CD4-positive, alpha-beta T cell (primary cell): Measurements from ENCODE around the gene SP6. TPM values are rescaled to one million over a fixed set of nuclear protein-coding genes. Genes with fewer than 3 reads are reported as not detected.

Experiments
- ATAC-seq: fragments of 200-7000 bp; cut with Tn5 transposase; one replicate; pipeline ENCODE4 v1.10.0; 2022; ENCODE audit warnings: mild to moderate bottlenecking; ENCODE audit not compliant: poor library complexity
- CTCF ChIA-PET: fragments of 350-600 bp; sonication (Branson Sonifier 250); formaldehyde crosslinking; loops from one replicate; lab custom pipeline; 2021; ENCODE audit warnings: antibody characterized with exemption, inconsistent platforms; lab: Charles Lee
- POLR2A ChIA-PET: fragments of 350-600 bp; sonication (Branson Sonifier 250); formaldehyde crosslinking; loops from one replicate; lab custom pipeline; 2021; ENCODE audit warnings: antibody characterized with exemption, inconsistent platforms; lab: Charles Lee
- DNase-seq, 14 experiments: peaks; one replicate each; pipeline ENCODE4 v3.0.0-alpha.2; 2013 to 2020; ENCODE audit warnings: mixed read lengths in 2 of 14
- H3K27ac ChIP-seq, 2 donors: one replicate each; pipeline versions ENCODE4 v1.5.1 to v1.7.0; 2013; ENCODE audit warnings: low read length in 2 of 2, low read depth in 1 of 2, mild to moderate bottlenecking in 1 of 2
- H3K27me3 ChIP-seq, 2 experiments: 1 replicate in 1 of 2; 2 replicates in 1 of 2; pipeline versions ENCODE4 v1.6.1 to v1.7.0; 2013; ENCODE audit warnings: low read length in 2 of 2, control low read depth in 1 of 2, mild to moderate bottlenecking in 1 of 2, moderate library complexity in 1 of 2; ENCODE audit not compliant: insufficient read depth in 2 of 2, control insufficient read depth in 1 of 2
- H3K36me3 ChIP-seq: one replicate; pipeline ENCODE4 v1.6.1; 2013; ENCODE audit warnings: low read length, control low read depth; ENCODE audit not compliant: insufficient read depth
- H3K4me1 ChIP-seq: one replicate; pipeline ENCODE4 v1.6.1; 2013; ENCODE audit warnings: low read length, control low read depth; ENCODE audit not compliant: insufficient read depth
- H3K4me3 ChIP-seq: one replicate; pipeline ENCODE4 v1.5.1; 2013; ENCODE audit warnings: mild to moderate bottlenecking, low read length, moderate library complexity
- H3K9me3 ChIP-seq, 2 experiments: 1 replicate in 1 of 2; 2 replicates in 1 of 2; pipeline versions ENCODE4 v1.6.1 to v1.7.0; 2013; ENCODE audit warnings: low read length in 2 of 2, mild to moderate bottlenecking in 2 of 2, control low read depth in 1 of 2, moderate library complexity in 1 of 2; ENCODE audit not compliant: control insufficient read depth in 1 of 2, insufficient read depth in 1 of 2
- H3K27ac Mint-ChIP-seq: one replicate; pipeline ENCODE4 v1.8.0; 2020; ENCODE audit warnings: mixed read lengths
- H3K27me3 Mint-ChIP-seq: one replicate; pipeline ENCODE4 v1.8.0; 2021; ENCODE audit warnings: mixed read lengths
- H3K36me3 Mint-ChIP-seq: one replicate; pipeline ENCODE4 v1.8.0; 2021; ENCODE audit warnings: low read depth, mixed read lengths
- H3K4me1 Mint-ChIP-seq: one replicate; pipeline ENCODE4 v1.8.0; 2021; ENCODE audit warnings: low read depth, mixed read lengths
- H3K4me3 Mint-ChIP-seq: one replicate; pipeline ENCODE4 v1.8.0; 2020; ENCODE audit warnings: mild to moderate bottlenecking, mixed read lengths
- H3K9me3 Mint-ChIP-seq: one replicate; pipeline ENCODE4 v1.8.0; 2020; ENCODE audit warnings: mixed read lengths
- CTCF ChIP-seq: fragments of 200-600 bp; IDR thresholded peaks from one replicate; pipeline ENCODE4 v1.8.0; 2022; ENCODE audit warnings: antibody characterized with exemption, mild to moderate bottlenecking
- intact Hi-C, 2 experiments: fragments of 100-400 bp; cut with DNase I in 1 of 2; cut with micrococcal nuclease in 1 of 2; formaldehyde crosslinking; loops; one replicate each; pipeline versions ENCODE4 v1.15.1 to v1.9.0; 2023 to 2025; cut with DNase I, micrococcal nuclease
- total RNA-seq, 174 experiments: library from RNA in 2 of 174; stranded (reverse) in 2 of 174; gene quantifications; one replicate each; pipeline ENCODE4 v1.2.3 and lab custom pipeline; 2021 to 2026

Gene SP6
- total RNA-seq, 2 experiments from 2014 or later = 0.17 to 0.27 TPM

- no peak for TF ChIP-seq CTCF
- Histone ChIP-seq H3K4me1 (peaks cover 56% of the 10 kb centered on the region), H3K4me3 (no peak overlapping the region), H3K36me3 (peaks cover 6% of the 10 kb centered on the region), H3K9me3 (peaks cover 0 to 9% of the 10 kb centered on the region in 2 experiments), H3K27ac (no peak overlapping the region), H3K27me3 (peaks cover 42% of the 10 kb centered on the region in 2 experiments)
- peaks cover 34% of the 10 kb centered on the region for H3K4me1 Mint-ChIP-seq
- H3K4me3 Mint-ChIP-seq = no peak overlapping the region
- no peak for ATAC-seq
- intact Hi-C loops = loop anchor here (2.0 to 10.0 kb wide), 3 partner anchors 127 to 771 kb away; partner anchors contain the start of genes CDK5RAP3 (in 1 of the 2), HOXB7 (in 1 of the 2) and HOXB8 (in 1 of the 2)
- no peak overlapping the region for H3K27ac Mint-ChIP-seq
- POLR2A ChIA-PET = interaction anchor here (4.3 to 4.6 kb wide), 2 partner anchors 47 to 52 kb away, joined by 41 to 46 read pairs; partner anchors contain the start of gene SP2
- H3K36me3 Mint-ChIP-seq = no peaks in the 10 kb centered on the region
- peaks cover 41% of the 10 kb centered on the region for H3K27me3 Mint-ChIP-seq
- no peak for DNase-seq
- CTCF ChIA-PET = interaction anchor here (0.7 to 8.4 kb wide), 14 partner anchors 9 to 107 kb away, joined by 3 to 86 read pairs (median 6); partner anchors contain the start of genes LRRC46, MRPL10, OSBPL7 and PNPO
- no peaks in the 10 kb centered on the region for H3K9me3 Mint-ChIP-seq
Observed at GRCh38 chr17:47843391-47843730, 7.6 kb downstream of the SP6 start.

GRCh38 chr17:47841488-47842291 lies 9.3 kb downstream of the SP6 start:
- H3K4me3 ChIP-seq = peak overlapping the region; percentile 73
- peak in 2 of 14 experiments; percentile 27 to 32 for DNase-seq
- peak; percentile 25 for TF ChIP-seq CTCF
- peaks cover 17% of the 10 kb centered on the region for H3K36me3 ChIP-seq
- Mint-ChIP-seq H3K4me1 (peaks cover 26% of the 10 kb centered on the region), H3K27ac (peak overlapping the region; percentile 41), H3K4me3 (peak overlapping the region; percentile 94), H3K36me3 (no peaks in the 10 kb centered on the region), H3K27me3 (peaks cover 30% of the 10 kb centered on the region), H3K9me3 (no peaks in the 10 kb centered on the region)
- POLR2A ChIA-PET = interaction anchor here (0.9 to 4.6 kb wide), 13 partner anchors 9 to 129 kb away, joined by 3 to 46 read pairs (median 5); partner anchors contain the start of genes CDK5RAP3, LRRC46, MRPL10 and OSBPL7
- no peak overlapping the region for H3K27ac ChIP-seq
- intact Hi-C loops = loop anchor here (1.0 to 10.0 kb wide), 5 partner anchors 49 to 778 kb away; partner anchors contain the start of genes CDK5RAP3 (in 2 of the 2), HOXB7 (in 1 of the 2) and HOXB8 (in 1 of the 2)
- CTCF ChIA-PET = interaction anchor here (0.8 to 8.4 kb wide), 17 partner anchors 10 to 777 kb away, joined by 3 to 86 read pairs (median 6); partner anchors contain the start of genes CDK5RAP3, LRRC46, MRPL10 and OSBPL7
- H3K9me3 ChIP-seq = no peaks in the 10 kb centered on the region
- no peak for ATAC-seq
- peaks cover 25 to 26% of the 10 kb centered on the region in 2 experiments for H3K27me3 ChIP-seq
- peaks cover 42% of the 10 kb centered on the region for H3K4me1 ChIP-seq

GRCh38 chr17:47840742-47841487 lies 10.0 kb downstream of the SP6 start, which contains the start of gene SCRN2:
SCRN2 (minus strand) TSS chr17:47841273; CDS start chr17:47840843, 430 bp downstream.
- peak within 1 kb of the TSS; percentile 41 for H3K27ac Mint-ChIP-seq
- DNase-seq = peak; percentile 70 to 91 (median 84)
- H3K27me3 ChIP-seq = peaks cover 17 to 19% of the 10 kb centered on the region in 2 experiments
- intact Hi-C loops = loop anchor here (1.0 to 10.0 kb wide), 5 partner anchors 49 to 778 kb away; partner anchors contain the start of genes CDK5RAP3 (in 1 of the 2), HOXB7 (in 1 of the 2) and HOXB8 (in 1 of the 2)
- CTCF ChIA-PET = interaction anchor here (0.6 to 2.4 kb wide), 17 partner anchors 10 to 778 kb away, joined by 3 to 66 read pairs (median 6); partner anchors contain the start of genes CDK5RAP3, LRRC46, MRPL10 and OSBPL7
- no peaks in the 10 kb centered on the region for H3K9me3 ChIP-seq
- no peaks in the 10 kb centered on the region for H3K9me3 Mint-ChIP-seq
- peaks cover 19% of the 10 kb centered on the region for H3K36me3 ChIP-seq
- peak within 1 kb of the TSS; percentile 73 for H3K4me3 ChIP-seq
- no peaks in the 10 kb centered on the region for H3K36me3 Mint-ChIP-seq
- peaks cover 26% of the 10 kb centered on the region for H3K4me1 Mint-ChIP-seq
- peak; percentile 93 for TF ChIP-seq CTCF
- peaks cover 22% of the 10 kb centered on the region for H3K27me3 Mint-ChIP-seq
- POLR2A ChIA-PET = interaction anchor here (0.9 to 4.6 kb wide), 13 partner anchors 9 to 130 kb away, joined by 3 to 46 read pairs (median 5); partner anchors contain the start of genes CDK5RAP3, LRRC46, MRPL10 and OSBPL7
- peak within 1 kb of the TSS; percentile 94 for H3K4me3 Mint-ChIP-seq
- peak within 1 kb of the TSS in 1 of 2 donors; percentile 47 for H3K27ac ChIP-seq
- peak; percentile 89 for ATAC-seq
- peaks cover 38% of the 10 kb centered on the region for H3K4me1 ChIP-seq
